Adrenal gland (tissue), 5 donors: ENCODE measurements around the gene GPI.
"Not testable (repeated sequence)": the region's sequence is repeated elsewhere in the genome, so short reads cannot be mapped to it uniquely, and the experiment has no call there.

Source experiments
- CTCF ChIP-seq, 6 experiments: fragments of 450-650 bp in 4 of 6; fragments of 200-600 bp in 2 of 6; sonication (generic) in 1 of 6; IDR thresholded peaks; 1 replicate in 5 of 6; 2 replicates in 1 of 6; pipeline versions ENCODE4 v1.5.1 to v1.8.0; 2016 to 2021; ENCODE audit warnings: antibody characterized with exemption in 6 of 6, mild to moderate bottlenecking in 2 of 6, moderate library complexity in 1 of 6
- POLR2A ChIP-seq, 2 donors: fragments of 450-650 bp; IDR thresholded peaks; one replicate each; pipeline ENCODE4 v1.6.1; 2017; ENCODE audit warnings: antibody characterized with exemption in 2 of 2, mild to moderate bottlenecking in 2 of 2, moderate library complexity in 1 of 2
- donor health status: DM: no; HTN: no; CAD: no.

DNA sequence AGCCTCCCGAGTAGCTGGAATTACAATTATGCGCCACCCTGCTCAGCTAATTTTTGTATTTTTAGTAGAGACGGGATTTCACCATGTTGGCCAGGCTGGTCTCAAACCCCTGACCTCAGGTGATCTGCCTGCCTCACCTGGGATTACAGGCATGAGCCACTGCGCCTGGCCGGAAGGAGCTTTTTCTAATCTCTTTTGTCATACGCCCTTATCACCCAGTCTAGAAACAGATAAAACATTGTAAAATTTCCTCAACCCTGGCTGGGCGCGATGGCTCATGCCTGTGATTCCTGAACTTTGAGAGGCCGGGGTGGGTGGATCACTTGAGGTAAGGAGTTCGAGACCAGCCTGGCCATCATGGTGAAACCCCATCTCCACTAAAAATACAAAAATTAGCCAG, 4.2 kb downstream of the GPI start:
- not testable (repeated sequence) for TF ChIP-seq CTCF, POLR2A (IDR thresholded peaks at IDR 0.05)
